CD4-positive, alpha-beta memory T cell (primary cell): ENCODE data around the gene FLYWCH2. TPM values are rescaled to one million over a fixed set of nuclear protein-coding genes. Genes with fewer than 3 reads are reported as not detected.

Source experiments
- CTCF ChIA-PET: fragments of 350-600 bp; sonication (Branson Sonifier 250); formaldehyde crosslinking; loops from one replicate; lab custom pipeline; 2021; ENCODE audit warnings: inconsistent platforms; ENCODE audit not compliant: partially characterized antibody; lab: Charles Lee
- POLR2A ChIA-PET: fragments of 350-600 bp; sonication (Branson Sonifier 250); formaldehyde crosslinking; loops from one replicate; lab custom pipeline; 2021; ENCODE audit not compliant: partially characterized antibody; lab: Charles Lee
- DNase-seq, 5 donors: peaks; one replicate each; pipeline versions ENCODE4 v3.0.0 to v3.0.0-alpha.2; 2020 to 2022; ENCODE audit warnings: mixed read lengths in 1 of 5
- H3K27ac ChIP-seq: one replicate; pipeline ENCODE4 v1.7.0; 2013; ENCODE audit warnings: low read depth, low read length
- H3K27me3 ChIP-seq: 2 replicates; pipeline ENCODE4 v1.7.0; 2013; ENCODE audit warnings: mild to moderate bottlenecking, low read length, moderate library complexity; ENCODE audit not compliant: insufficient read depth
- H3K36me3 ChIP-seq: 2 replicates; pipeline ENCODE4 v1.7.0; 2013; ENCODE audit warnings: mild to moderate bottlenecking, low read length, moderate library complexity; ENCODE audit not compliant: insufficient read depth
- H3K4me1 ChIP-seq: 2 replicates; pipeline ENCODE4 v1.7.0; 2013; ENCODE audit warnings: mild to moderate bottlenecking, low read length, moderate library complexity; ENCODE audit not compliant: insufficient read depth
- H3K4me3 ChIP-seq, 2 donors: one replicate each; pipeline ENCODE4 v1.7.0; 2013; ENCODE audit warnings: low read length in 2 of 2, mild to moderate bottlenecking in 1 of 2
- H3K9me3 ChIP-seq, 2 donors: one replicate each; pipeline ENCODE4 v1.7.0; 2013; ENCODE audit warnings: low read length in 2 of 2, control low read depth in 1 of 2; ENCODE audit not compliant: control insufficient read depth in 1 of 2
- H3K27ac Mint-ChIP-seq, 7 donors: one replicate each; pipeline ENCODE4 v1.8.0; 2020 to 2021; ENCODE audit warnings: mixed read lengths in 7 of 7, mild to moderate bottlenecking in 6 of 7, inconsistent platforms in 3 of 7, moderate library complexity in 3 of 7
- H3K27me3 Mint-ChIP-seq, 2 donors: one replicate each; pipeline ENCODE4 v1.8.0; 2020 to 2021; ENCODE audit warnings: mixed read lengths in 2 of 2
- H3K36me3 Mint-ChIP-seq, 2 donors: one replicate each; pipeline ENCODE4 v1.8.0; 2020 to 2021; ENCODE audit warnings: mixed read lengths in 2 of 2, inconsistent platforms in 1 of 2, mild to moderate bottlenecking in 1 of 2
- H3K4me1 Mint-ChIP-seq, 4 donors: one replicate each; pipeline ENCODE4 v1.8.0; 2020 to 2021; ENCODE audit warnings: mixed read lengths in 4 of 4, mild to moderate bottlenecking in 1 of 4
- H3K4me3 Mint-ChIP-seq, 8 donors: one replicate each; pipeline ENCODE4 v1.8.0; 2020 to 2021; ENCODE audit warnings: mixed read lengths in 8 of 8, mild to moderate bottlenecking in 7 of 8, moderate library complexity in 6 of 8, inconsistent platforms in 3 of 8
- H3K9me3 Mint-ChIP-seq, 8 donors: one replicate each; pipeline ENCODE4 v1.8.0; 2020 to 2021; ENCODE audit warnings: mixed read lengths in 8 of 8, mild to moderate bottlenecking in 5 of 8, inconsistent platforms in 3 of 8, moderate library complexity in 1 of 8
- intact Hi-C: fragments of 100-400 bp; cut with micrococcal nuclease; formaldehyde crosslinking; loops from one replicate; pipeline ENCODE4 v1.15.1; 2023
- polyA plus RNA-seq, 2 donors: library from polyadenylated mRNA; unstranded; fragments of 300-500 nt; fragmentation: Illumina TruSeq; gene quantifications; one replicate each; pipeline ENCODE4 v1.2.3, GENCODE V29; 2021
- total RNA-seq, 2 experiments: library from RNA; stranded (reverse); gene quantifications; one replicate each; pipeline ENCODE4 v1.2.3, GENCODE V29; 2021

Gene FLYWCH2
- total RNA-seq, result 10 to 100 TPM; 24.1 to 27.1 TPM
- polyA plus RNA-seq, result 10 to 100 TPM; 21.1 to 23.3 TPM

DNA sequence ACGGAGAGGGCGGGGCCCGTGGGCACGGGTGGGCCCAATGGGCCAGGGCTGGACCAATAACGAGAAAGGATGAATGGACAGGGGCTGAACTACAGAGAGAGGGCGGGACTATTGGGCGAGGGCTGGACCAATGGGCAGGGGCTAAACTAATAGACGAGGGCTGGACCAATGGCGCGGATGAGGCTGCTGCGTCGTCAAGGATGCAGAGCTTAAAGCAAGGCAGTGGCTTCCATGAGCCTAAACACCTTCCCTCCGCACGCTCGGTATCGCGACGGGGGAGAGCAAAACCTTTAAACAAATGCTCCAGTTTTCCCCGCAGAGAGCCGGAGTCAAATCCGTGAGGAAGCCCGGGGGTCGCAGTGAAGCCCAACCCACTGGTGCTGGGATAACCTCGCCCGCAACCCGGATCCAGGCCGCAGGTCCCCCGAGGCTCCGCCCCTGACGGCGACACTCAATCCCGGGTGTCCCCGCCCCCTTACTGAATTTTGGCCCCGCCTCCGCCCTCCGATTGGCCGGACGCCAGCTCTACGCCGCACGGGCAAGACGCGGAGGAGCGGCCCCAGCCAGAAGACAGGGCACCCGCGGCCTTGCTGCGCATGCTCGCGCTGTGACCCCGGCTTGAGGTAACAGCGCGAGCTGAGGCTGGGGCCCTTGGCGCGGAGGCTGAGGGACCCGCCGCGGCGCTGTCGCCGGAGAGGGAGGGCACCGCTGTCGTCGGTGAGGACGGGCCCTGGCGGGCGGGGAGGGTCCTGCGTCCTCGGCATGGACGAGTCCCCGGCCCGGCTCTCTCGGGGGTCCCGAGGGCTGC, at the start of gene FLYWCH2:
FLYWCH2 (plus strand) TSS at position 566 of the 808 bp plus-strand sequence. CDS start 13,235 bp downstream, outside the sequence.
- Histone ChIP-seq H3K27ac (peak within 1 kb of the TSS; percentile 88), H3K4me1 (peaks cover 7% of the 10 kb centered on the region), H3K36me3 (no peaks in the 10 kb centered on the region), H3K9me3 (no peaks in the 10 kb centered on the region), H3K4me3 (peak within 1 kb of the TSS; percentile 61 to 88), H3K27me3 (no peaks in the 10 kb centered on the region)
- H3K27me3 Mint-ChIP-seq, result no peaks in the 10 kb centered on the region
- peak; percentile 99 to 100 (median 100) for DNase-seq
- peaks cover 0 to 6% of the 10 kb centered on the region in 2 donors for H3K36me3 Mint-ChIP-seq
- CTCF ChIA-PET, result interaction anchor here (0.7 to 2.3 kb wide), 14 partner anchors 10 to 44 kb away, joined by 3 to 11 read pairs (median 5); partner anchors contain the start of gene FLYWCH1
- intact Hi-C loops, result loop anchor here (1.0 to 5.0 kb wide), 4 partner anchors 15 to 84 kb away; partner anchors contain the start of genes FLYWCH1 and PAQR4
- no peaks in the 10 kb centered on the region for H3K9me3 Mint-ChIP-seq
- peak within 1 kb of the TSS; percentile 90 to 95 (median 92) for H3K4me3 Mint-ChIP-seq
- POLR2A ChIA-PET, result interaction anchor here (0.7 to 2.6 kb wide), 26 partner anchors 10 to 1177 kb away, joined by 3 to 54 read pairs (median 4); partner anchors contain the start of genes ELOB, FLYWCH1, KCTD5 and KREMEN2
- H3K27ac Mint-ChIP-seq, result peak within 1 kb of the TSS; percentile 98 to 99 (median 98)
- H3K4me1 Mint-ChIP-seq, result peaks cover 8 to 25% (median 16%) of the 10 kb centered on the region in 4 donors

DNA sequence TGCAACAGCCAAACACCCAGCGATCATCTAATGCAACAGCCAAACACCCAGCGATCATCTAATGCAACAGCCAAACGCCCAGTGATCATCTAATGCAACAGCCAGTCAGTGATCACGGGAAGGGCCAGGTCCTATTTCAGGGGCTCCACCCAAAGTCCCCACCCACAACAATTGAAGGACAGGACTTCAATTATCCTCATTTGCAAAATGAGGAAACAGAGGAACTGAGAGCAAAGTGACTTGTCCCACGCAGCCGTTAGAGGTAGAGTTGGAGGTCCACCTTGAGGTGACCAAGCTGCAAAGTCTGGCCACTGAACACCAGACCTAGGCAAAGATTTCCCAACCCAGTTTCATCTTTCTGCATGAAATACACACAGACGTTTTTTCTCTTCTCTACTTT, 49.2 kb upstream of the FLYWCH2 start:
- ChIA-PET POLR2A (no interaction called here), CTCF (no interaction called here)
- H3K9me3 ChIP-seq, result no peaks in the 10 kb centered on the region
- no peaks in the 10 kb centered on the region for H3K9me3 Mint-ChIP-seq
- H3K36me3 ChIP-seq, result no peaks in the 10 kb centered on the region
- H3K4me3 ChIP-seq, result no peak overlapping the region
- no peaks in the 10 kb centered on the region for H3K27me3 ChIP-seq
- intact Hi-C loops, result no loop called here
- H3K27ac Mint-ChIP-seq, result no peak overlapping the region
- no peak overlapping the region for H3K4me3 Mint-ChIP-seq
- DNase-seq, result no peak
- peaks cover under 1% of the 10 kb centered on the region for H3K4me1 ChIP-seq
- peaks cover 2 to 14% (median 11%) of the 10 kb centered on the region in 4 donors for H3K4me1 Mint-ChIP-seq
- H3K27me3 Mint-ChIP-seq, result peaks cover 4 to 16% of the 10 kb centered on the region in 2 donors
- H3K27ac ChIP-seq, result no peak overlapping the region
- H3K36me3 Mint-ChIP-seq, result no peaks in the 10 kb centered on the region

DNA sequence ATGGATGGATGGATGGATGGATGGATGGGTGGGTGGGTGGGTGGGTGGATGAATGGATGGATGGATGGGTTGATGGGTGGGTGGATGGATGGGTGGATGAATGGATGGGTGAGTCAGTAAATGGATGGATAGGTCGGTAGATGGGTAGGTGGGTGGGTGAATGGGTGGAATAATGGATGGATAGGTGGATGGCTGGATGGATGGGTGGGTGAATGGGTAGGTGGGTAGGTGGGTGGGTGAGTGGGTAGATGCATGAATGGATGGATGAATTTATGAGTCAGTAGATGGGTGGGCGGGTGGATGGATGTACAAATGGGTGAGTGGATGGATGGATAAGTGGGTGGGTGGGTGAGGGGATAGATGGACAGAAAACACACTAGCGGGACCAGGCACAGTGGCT, 48.0 kb upstream of the FLYWCH2 start:
- no peaks in the 10 kb centered on the region for H3K36me3 Mint-ChIP-seq
- intact Hi-C loops, result no loop called here
- no peak for DNase-seq
- no peak overlapping the region for H3K4me3 Mint-ChIP-seq
- Histone ChIP-seq H3K27me3 (no peaks in the 10 kb centered on the region), H3K4me1 (peaks cover 6% of the 10 kb centered on the region), H3K27ac (no peak overlapping the region), H3K4me3 (no peak overlapping the region), H3K36me3 (no peaks in the 10 kb centered on the region), H3K9me3 (no peaks in the 10 kb centered on the region)
- H3K4me1 Mint-ChIP-seq, result peaks cover 4 to 26% (median 15%) of the 10 kb centered on the region in 4 donors
- POLR2A ChIA-PET, result no interaction called here
- H3K9me3 Mint-ChIP-seq, result no peaks in the 10 kb centered on the region
- H3K27ac Mint-ChIP-seq, result peak overlapping the region in 1 of 7 donors; percentile 54
- CTCF ChIA-PET, result no interaction called here
- peaks cover 4 to 16% of the 10 kb centered on the region in 2 donors for H3K27me3 Mint-ChIP-seq

DNA sequence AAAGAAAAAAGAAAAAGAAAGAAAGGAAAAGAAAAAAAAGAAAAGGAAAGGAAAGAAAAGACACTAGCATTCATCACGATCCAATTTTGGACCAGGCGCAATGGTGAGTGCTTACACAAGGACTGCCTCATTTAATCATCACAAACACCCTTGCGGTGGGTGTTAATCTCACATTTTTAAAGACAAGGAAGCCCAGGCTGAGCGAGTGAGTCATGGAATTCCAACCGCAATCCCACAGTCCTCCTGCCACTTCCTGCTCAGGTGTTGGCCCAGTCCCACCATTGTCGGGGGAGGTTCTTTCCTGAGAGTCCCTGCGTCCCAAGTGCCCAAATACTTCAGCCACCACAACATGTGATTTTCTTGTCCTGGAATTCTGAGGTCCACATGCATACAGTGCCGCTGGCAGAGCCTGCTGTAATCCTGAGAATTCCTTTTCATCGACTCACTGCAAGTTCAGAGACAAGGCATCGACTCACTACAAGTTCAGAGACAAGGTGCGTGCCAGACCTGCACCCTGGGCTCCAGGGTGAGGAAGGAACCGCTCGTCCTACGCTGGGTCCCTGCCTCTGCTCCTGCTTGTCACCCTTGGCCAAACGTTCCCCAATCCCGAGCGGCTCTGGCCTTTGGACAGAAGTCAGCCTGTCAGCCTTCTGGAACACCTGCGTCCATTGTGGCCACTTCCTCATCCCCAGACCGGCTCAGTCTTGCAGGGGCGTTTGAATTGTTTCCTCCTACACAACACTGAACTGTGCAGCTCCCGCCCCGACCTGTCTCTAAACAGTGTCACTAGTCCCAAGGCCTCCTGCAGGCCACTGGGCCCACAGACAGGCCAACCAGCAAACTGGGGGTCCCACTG, 47.1 kb upstream of the FLYWCH2 start:
- intact Hi-C loops, result no loop called here
- H3K27ac ChIP-seq, result no peak overlapping the region
- peaks cover 4 to 33% (median 18%) of the 10 kb centered on the region in 4 donors for H3K4me1 Mint-ChIP-seq
- H3K4me3 ChIP-seq, result no peak overlapping the region
- DNase-seq, result no peak
- H3K9me3 ChIP-seq, result no peaks in the 10 kb centered on the region
- no peaks in the 10 kb centered on the region for H3K9me3 Mint-ChIP-seq
- H3K27me3 Mint-ChIP-seq, result peaks cover 4 to 15% of the 10 kb centered on the region in 2 donors
- CTCF ChIA-PET, result interaction anchor here (1.2 kb wide), 1 partner anchor 33 kb away, joined by 3 read pairs; no protein-coding TSS in a partner anchor
- no peak overlapping the region for H3K4me3 Mint-ChIP-seq
- peaks cover 15% of the 10 kb centered on the region for H3K4me1 ChIP-seq
- H3K36me3 Mint-ChIP-seq, result no peaks in the 10 kb centered on the region
- H3K27ac Mint-ChIP-seq, result no peak overlapping the region
- no peaks in the 10 kb centered on the region for H3K27me3 ChIP-seq
- POLR2A ChIA-PET, result interaction anchor here (1.4 kb wide), 1 partner anchor 32 kb away, joined by 3 read pairs; no protein-coding TSS in a partner anchor
- no peaks in the 10 kb centered on the region for H3K36me3 ChIP-seq

DNA sequence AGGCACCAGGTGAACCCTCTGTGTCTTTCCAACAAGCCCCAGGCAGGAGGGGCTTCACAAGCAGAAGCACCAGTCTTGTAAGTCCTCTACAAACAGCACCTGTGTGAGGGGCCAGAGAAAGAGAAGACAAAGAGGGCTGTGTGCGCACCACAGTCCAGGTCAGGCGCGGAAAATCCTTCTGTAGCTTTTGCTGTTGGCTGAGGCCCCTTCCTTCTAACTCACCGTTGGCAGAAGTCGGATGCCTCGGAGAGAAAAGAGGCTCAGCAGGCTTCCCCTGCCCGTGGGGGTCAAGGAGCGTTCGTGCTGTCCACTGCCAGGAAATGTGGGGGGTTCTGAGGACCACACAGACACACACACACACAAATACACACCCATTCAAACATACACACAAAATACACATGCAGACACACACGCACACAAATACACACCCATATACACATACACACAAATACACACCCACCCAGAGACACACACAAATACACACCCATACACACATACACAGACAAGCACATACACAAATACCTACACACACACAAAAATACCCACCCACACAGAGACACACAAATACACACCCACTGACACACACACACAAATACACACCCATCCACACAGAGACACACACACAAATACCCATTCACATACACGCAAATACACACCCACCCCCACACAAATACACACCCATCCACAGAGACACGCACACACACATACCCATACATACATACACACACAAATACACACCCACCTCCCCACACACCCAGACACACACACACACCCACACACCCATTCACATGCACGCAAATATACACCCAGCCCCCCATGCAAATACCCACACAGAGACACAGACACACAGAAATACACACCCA, 46.1 kb upstream of the FLYWCH2 start:
- Mint-ChIP-seq H3K27ac (peak overlapping the region in 4 of 7 donors; percentile 24 to 75 (median 52)), H3K4me1 (peaks cover 7 to 41% (median 23%) of the 10 kb centered on the region in 4 donors), H3K36me3 (no peaks in the 10 kb centered on the region), H3K27me3 (peaks cover 0 to 11% of the 10 kb centered on the region in 2 donors), H3K9me3 (no peaks in the 10 kb centered on the region), H3K4me3 (no peak overlapping the region)
- H3K27me3 ChIP-seq, result no peaks in the 10 kb centered on the region
- intact Hi-C loops, result no loop called here
- H3K36me3 ChIP-seq, result no peaks in the 10 kb centered on the region
- H3K4me1 ChIP-seq, result peaks cover 25% of the 10 kb centered on the region
- ChIA-PET POLR2A (interaction anchor here (1.4 kb wide), 1 partner anchor 31 kb away, joined by 3 read pairs; no protein-coding TSS in a partner anchor), CTCF (interaction anchor here (1.2 kb wide), 1 partner anchor 32 kb away, joined by 3 read pairs; no protein-coding TSS in a partner anchor)
- H3K27ac ChIP-seq, result no peak overlapping the region
- DNase-seq, result no peak
- no peaks in the 10 kb centered on the region for H3K9me3 ChIP-seq
- H3K4me3 ChIP-seq, result no peak overlapping the region

DNA sequence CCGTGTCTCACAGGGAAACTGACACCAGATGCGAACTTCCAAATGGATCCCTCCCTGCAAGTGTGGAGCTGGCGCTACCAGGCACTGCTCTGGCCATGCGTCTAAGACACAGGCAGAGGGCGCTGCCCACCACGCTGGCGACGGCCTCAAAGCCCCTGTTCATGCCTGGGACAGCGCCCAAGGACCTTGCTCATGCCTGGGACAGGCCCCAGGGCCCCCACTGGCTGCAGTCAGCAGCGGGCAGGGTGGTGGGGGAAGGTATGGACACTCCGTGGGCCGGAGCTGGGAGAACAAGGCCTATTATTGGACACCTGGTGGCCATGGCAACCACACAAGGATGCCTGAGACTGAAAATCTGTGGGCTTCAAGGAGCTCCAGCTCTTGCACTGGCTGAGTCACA, 44.1 kb upstream of the FLYWCH2 start:
- CTCF ChIA-PET, result interaction anchor here (1.0 to 2.8 kb wide), 7 partner anchors 15 to 82 kb away, joined by 3 to 35 read pairs (median 4); no protein-coding TSS in a partner anchor
- Mint-ChIP-seq H3K9me3 (no peaks in the 10 kb centered on the region), H3K27ac (peak overlapping the region in 5 of 7 donors; percentile 15 to 72 (median 64)), H3K4me3 (peak overlapping the region in 2 of 8 donors; percentile 18 to 26), H3K36me3 (no peaks in the 10 kb centered on the region), H3K4me1 (peaks cover 16 to 58% (median 33%) of the 10 kb centered on the region in 4 donors), H3K27me3 (peaks cover 0 to 7% of the 10 kb centered on the region in 2 donors)
- no peaks in the 10 kb centered on the region for H3K9me3 ChIP-seq
- no peak overlapping the region for H3K4me3 ChIP-seq
- DNase-seq, result peak; percentile 39 to 64 (median 47)
- POLR2A ChIA-PET, result interaction anchor here (3.5 kb wide), 1 partner anchor 29 kb away, joined by 14 read pairs; no protein-coding TSS in a partner anchor
- H3K27ac ChIP-seq, result no peak overlapping the region
- intact Hi-C loops, result loop anchor here (1.0 kb wide), 2 partner anchors 29 to 80 kb away; no protein-coding TSS in a partner anchor
- H3K4me1 ChIP-seq, result peaks cover 35% of the 10 kb centered on the region
- no peaks in the 10 kb centered on the region for H3K27me3 ChIP-seq
- no peaks in the 10 kb centered on the region for H3K36me3 ChIP-seq
